NCI-H1436 (cell line): ENCODE data around the gene ZC3H8.

Experiments
- DNase-seq: peaks from one replicate; lab custom pipeline; 2025; lab: John Stamatoyannopoulos, UW

The ZC3H8 gene

GRCh38 chr2:112195167-112195766, 59.6 kb downstream of the ZC3H8 start:
- no peak for DNase-seq

GRCh38 chr2:112194482-112194881, 60.4 kb downstream of the ZC3H8 start:
- DNase-seq: no peak

GRCh38 chr2:112194028-112194427, 60.8 kb downstream of the ZC3H8 start:
- DNase-seq: no peak

- no peak for DNase-seq
Observed at GRCh38 chr2:112189001-112189556, 65.8 kb downstream of the ZC3H8 start.

GRCh38 chr2:112187805-112188596, 66.8 kb downstream of the ZC3H8 start:
- no peak for DNase-seq

- no peak for DNase-seq
Observed at GRCh38 chr2:112187046-112187715, 67.7 kb downstream of the ZC3H8 start.

GRCh38 chr2:112185131-112185530, 69.7 kb downstream of the ZC3H8 start:
- no peak for DNase-seq

GRCh38 chr2:112184121-112184520, 70.7 kb downstream of the ZC3H8 start:
- no peak for DNase-seq

GRCh38 chr2:112183327-112184025, 71.4 kb downstream of the ZC3H8 start:
- no peak for DNase-seq

- DNase-seq: peak; percentile 83
Observed at GRCh38 chr2:112182581-112183034, 72.2 kb downstream of the ZC3H8 start.

- DNase-seq: peak; percentile 22
Observed at GRCh38 chr2:112181571-112182290, 73.1 kb downstream of the ZC3H8 start.

GRCh38 chr2:112175958-112176573, 78.8 kb downstream of the ZC3H8 start:
- DNase-seq: no peak

- no peak for DNase-seq
Observed at GRCh38 chr2:112175333-112175732, 79.5 kb downstream of the ZC3H8 start.

GRCh38 chr2:112174383-112174782, 80.5 kb downstream of the ZC3H8 start:
- no peak for DNase-seq

- DNase-seq: no peak
Observed at GRCh38 chr2:112173646-112174319, 81.1 kb downstream of the ZC3H8 start.

- no peak for DNase-seq
Observed at GRCh38 chr2:112170495-112170894, 84.3 kb downstream of the ZC3H8 start.

GRCh38 chr2:112168422-112169124, 86.3 kb downstream of the ZC3H8 start:
- no peak for DNase-seq

GRCh38 chr2:112166806-112167499, 87.9 kb downstream of the ZC3H8 start:
- DNase-seq: no peak

GRCh38 chr2:112165296-112165695, 89.5 kb downstream of the ZC3H8 start:
- no peak for DNase-seq
